Activated CD4-positive, alpha-beta memory T cell treated with anti-CD3 and anti-CD28 coated beads for 36 hours (primary cell): ENCODE measurements around the gene MUC5B. TPM values are rescaled to one million over a fixed set of nuclear protein-coding genes. Genes with fewer than 3 reads are reported as not detected.

ENCODE experiments used
- CTCF ChIA-PET: fragments of 350-600 bp; sonication (Branson Sonifier 250); formaldehyde crosslinking; loops from one replicate; lab custom pipeline; 2021; ENCODE audit warnings: antibody characterized with exemption, inconsistent platforms; lab: Charles Lee
- POLR2A ChIA-PET: fragments of 350-600 bp; sonication (Branson Sonifier 250); formaldehyde crosslinking; loops from one replicate; lab custom pipeline; 2021; ENCODE audit warnings: antibody characterized with exemption; lab: Charles Lee
- DNase-seq: peaks from one replicate; pipeline ENCODE4 v3.0.0-alpha.2; 2020
- H3K27ac Mint-ChIP-seq: one replicate; pipeline ENCODE4 v1.8.0; 2021; ENCODE audit warnings: mixed read lengths
- H3K27me3 Mint-ChIP-seq: one replicate; pipeline ENCODE4 v1.8.0; 2021; ENCODE audit warnings: mixed read lengths
- H3K36me3 Mint-ChIP-seq: one replicate; pipeline ENCODE4 v1.8.0; 2021; ENCODE audit warnings: mixed read lengths
- H3K4me1 Mint-ChIP-seq: one replicate; pipeline ENCODE4 v1.8.0; 2021; ENCODE audit warnings: low read depth, mixed read lengths
- H3K4me3 Mint-ChIP-seq: one replicate; pipeline ENCODE4 v1.8.0; 2021; ENCODE audit warnings: mild to moderate bottlenecking, mixed read lengths
- H3K9me3 Mint-ChIP-seq: one replicate; pipeline ENCODE4 v1.8.0; 2021; ENCODE audit warnings: mixed read lengths
- intact Hi-C: fragments of 100-400 bp; cut with micrococcal nuclease; formaldehyde crosslinking; loops from one replicate; pipeline ENCODE4 v1.15.1; 2023
- total RNA-seq, 2 experiments: library from RNA; stranded (reverse); gene quantifications; one replicate each; pipeline ENCODE4 v1.2.3, GENCODE V29; 2021

Gene MUC5B
- total RNA-seq, 2 experiments from 2014 or later, result not detected

DNA sequence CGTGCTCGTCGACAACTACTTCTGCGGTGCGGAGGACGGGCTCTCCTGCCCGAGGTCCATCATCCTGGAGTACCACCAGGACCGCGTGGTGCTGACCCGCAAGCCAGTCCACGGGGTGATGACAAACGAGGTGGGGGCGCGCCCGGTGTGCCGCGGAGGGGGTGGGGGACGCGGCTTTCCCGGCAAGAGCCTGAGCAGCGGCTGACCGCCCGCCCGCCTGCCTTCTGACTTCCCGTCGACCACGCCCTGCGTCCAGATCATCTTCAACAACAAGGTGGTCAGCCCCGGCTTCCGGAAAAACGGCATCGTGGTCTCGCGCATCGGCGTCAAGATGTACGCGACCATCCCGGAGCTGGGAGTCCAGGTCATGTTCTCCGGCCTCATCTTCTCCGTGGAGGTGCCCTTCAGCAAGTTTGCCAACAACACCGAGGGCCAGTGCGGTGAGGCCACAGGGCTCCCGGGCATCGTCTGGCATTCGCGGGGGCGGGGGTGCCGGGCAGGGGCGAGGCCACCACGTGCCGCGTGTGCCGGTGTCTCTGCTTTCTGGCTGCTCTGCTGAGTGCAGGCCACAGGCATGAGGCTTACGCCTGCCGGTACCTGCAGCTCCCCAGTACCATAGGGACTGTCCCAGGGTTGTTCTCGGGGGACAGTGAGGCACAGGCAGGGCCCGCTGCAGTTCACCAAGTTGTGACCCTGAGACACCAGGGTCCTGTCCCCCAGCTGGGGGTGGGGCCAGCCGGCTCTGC lies 28.5 kb upstream of the MUC5B start:
- ChIA-PET CTCF (no interaction called here), POLR2A (no interaction called here)
- no peak overlapping the region for H3K27ac Mint-ChIP-seq
- H3K36me3 Mint-ChIP-seq, result no peaks in the 10 kb centered on the region
- H3K9me3 Mint-ChIP-seq, result no peaks in the 10 kb centered on the region
- no peaks in the 10 kb centered on the region for H3K27me3 Mint-ChIP-seq
- intact Hi-C loops, result no loop called here
- no peak overlapping the region for H3K4me3 Mint-ChIP-seq
- no peaks in the 10 kb centered on the region for H3K4me1 Mint-ChIP-seq
- no peak for DNase-seq

DNA sequence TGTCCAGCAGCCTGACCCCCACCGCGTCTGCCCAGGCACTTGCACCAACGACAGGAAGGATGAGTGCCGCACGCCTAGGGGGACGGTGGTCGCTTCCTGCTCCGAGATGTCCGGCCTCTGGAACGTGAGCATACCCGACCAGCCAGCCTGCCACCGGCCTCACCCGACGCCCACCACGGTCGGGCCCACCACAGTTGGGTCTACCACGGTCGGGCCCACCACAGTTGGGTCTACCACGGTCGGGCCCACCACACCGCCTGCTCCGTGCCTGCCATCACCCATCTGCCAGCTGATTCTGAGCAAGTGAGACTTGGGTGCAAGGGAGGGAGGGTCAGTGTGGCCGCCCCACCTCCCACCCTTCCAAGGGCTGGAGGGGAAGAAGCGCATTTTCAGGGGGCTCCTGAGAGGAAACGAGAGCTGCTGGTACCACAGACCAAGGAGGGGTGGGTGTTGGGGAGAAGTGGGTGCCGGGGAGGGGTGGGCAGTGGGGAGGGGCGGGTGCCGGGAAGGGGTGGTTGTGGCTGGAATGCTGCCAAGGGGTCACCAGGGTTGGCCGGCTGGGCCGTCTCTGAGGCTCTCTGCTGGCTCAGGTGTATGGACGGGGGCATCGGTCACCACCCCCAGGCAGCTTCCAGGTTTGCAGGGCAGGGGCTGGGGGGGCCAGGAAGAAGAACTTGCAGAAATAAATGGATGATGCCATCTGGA lies 27.7 kb upstream of the MUC5B start:
- ChIA-PET CTCF (no interaction called here), POLR2A (no interaction called here)
- Mint-ChIP-seq H3K9me3 (no peaks in the 10 kb centered on the region), H3K27ac (no peak overlapping the region), H3K27me3 (no peaks in the 10 kb centered on the region), H3K4me3 (no peak overlapping the region), H3K36me3 (no peaks in the 10 kb centered on the region), H3K4me1 (no peaks in the 10 kb centered on the region)
- intact Hi-C loops, result no loop called here
- DNase-seq, result no peak

DNA sequence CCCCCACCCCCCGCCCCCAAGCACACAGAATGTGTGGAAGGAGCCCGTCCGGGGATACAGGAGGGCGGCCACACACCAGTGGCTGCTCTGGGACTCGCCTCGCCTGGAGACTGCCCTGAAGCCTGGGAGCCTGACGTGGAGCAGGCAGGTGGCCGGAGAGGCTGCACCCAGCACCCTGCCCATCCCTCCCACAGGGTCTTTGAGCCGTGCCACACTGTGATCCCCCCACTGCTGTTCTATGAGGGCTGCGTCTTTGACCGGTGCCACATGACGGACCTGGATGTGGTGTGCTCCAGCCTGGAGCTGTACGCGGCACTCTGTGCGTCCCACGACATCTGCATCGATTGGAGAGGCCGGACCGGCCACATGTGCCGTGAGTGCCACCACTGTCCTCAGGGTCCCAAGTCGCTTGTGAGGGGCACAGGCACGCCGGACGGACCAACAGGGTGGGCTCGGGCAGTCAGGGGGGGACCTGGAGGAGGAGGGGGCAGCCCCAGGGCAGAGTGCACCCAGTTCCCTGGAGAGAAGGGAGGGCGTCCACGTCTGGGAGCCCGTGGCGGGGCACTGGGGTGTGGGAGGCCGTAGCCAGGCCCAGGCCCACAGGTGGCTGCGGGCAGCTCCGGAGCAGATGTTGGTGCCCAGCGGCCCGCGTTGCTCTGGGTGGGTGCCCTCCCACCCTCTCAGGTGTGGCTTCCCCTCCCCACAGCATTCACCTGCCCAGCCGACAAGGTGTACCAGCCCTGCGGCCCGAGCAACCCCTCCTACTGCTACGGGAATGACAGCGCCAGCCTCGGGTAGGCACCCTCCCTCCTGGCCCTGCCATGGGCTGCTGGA lies 27.0 kb upstream of the MUC5B start:
- Mint-ChIP-seq H3K4me3 (no peak overlapping the region), H3K9me3 (no peaks in the 10 kb centered on the region), H3K4me1 (no peaks in the 10 kb centered on the region), H3K36me3 (no peaks in the 10 kb centered on the region), H3K27me3 (no peaks in the 10 kb centered on the region), H3K27ac (no peak overlapping the region)
- CTCF ChIA-PET, result no interaction called here
- DNase-seq, result no peak
- intact Hi-C loops, result no loop called here
- POLR2A ChIA-PET, result no interaction called here

DNA sequence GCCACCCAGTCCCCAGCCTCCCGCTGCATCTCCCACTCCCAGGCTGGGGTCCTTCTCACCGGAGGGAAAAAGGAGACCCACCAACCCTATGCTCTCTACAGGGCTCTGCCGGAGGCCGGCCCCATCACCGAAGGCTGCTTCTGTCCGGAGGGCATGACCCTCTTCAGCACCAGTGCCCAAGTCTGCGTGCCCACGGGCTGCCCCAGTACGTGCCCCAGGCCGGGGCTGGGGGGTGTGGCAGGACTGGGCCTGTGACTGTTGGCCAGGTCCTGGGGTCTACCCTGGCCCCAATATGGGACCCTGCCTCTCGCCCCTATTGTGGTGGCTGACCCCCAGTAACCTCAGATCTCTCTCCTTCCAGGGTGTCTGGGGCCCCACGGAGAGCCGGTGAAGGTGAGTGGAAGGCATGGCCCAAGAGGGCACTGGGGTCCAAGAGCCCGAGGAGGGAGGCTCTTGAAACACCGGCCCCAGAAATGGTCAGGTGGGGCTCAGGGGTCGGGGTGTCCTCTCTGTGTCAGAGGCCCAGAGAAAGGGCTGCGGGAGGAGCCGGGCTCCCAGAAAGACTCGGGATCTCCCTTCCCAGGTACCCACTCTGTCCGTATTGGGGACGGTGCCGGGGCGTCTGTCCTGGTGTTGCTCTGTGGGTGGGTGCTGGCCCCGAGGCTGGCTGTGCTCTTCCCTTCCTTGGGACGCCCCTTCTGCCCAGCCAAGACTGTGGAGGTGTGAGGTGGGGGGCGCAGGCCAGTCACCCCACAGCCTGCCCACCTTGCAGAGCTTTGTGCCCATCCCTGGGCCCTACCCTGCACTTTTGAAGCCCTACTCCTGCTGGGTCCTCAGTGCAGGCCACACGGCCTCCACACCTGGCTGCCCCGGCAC lies 26.1 kb upstream of the MUC5B start:
- intact Hi-C loops, result no loop called here
- no peaks in the 10 kb centered on the region for H3K9me3 Mint-ChIP-seq
- no peak overlapping the region for H3K4me3 Mint-ChIP-seq
- H3K4me1 Mint-ChIP-seq, result no peaks in the 10 kb centered on the region
- H3K27ac Mint-ChIP-seq, result no peak overlapping the region
- H3K36me3 Mint-ChIP-seq, result no peaks in the 10 kb centered on the region
- CTCF ChIA-PET, result no interaction called here
- no peaks in the 10 kb centered on the region for H3K27me3 Mint-ChIP-seq
- no peak for DNase-seq
- POLR2A ChIA-PET, result no interaction called here

DNA sequence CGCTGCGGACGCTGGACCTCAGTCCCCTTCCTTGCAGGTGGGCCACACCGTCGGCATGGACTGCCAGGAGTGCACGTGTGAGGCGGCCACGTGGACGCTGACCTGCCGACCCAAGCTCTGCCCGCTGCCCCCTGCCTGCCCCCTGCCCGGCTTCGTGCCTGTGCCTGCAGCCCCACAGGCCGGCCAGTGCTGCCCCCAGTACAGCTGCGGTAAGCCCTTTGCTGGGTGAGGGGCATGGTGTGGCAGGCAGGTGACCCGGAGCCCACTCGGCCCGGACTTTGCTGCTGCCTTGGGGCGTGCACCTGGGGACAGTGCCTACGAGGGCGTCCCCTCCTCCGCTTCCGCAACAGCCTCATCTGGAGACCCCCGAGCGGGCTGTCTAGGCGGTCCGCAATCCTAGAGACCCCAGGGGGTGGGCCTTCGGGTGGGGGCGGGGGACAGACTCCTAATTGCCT lies 25.4 kb upstream of the MUC5B start:
- Mint-ChIP-seq H3K4me1 (no peaks in the 10 kb centered on the region), H3K4me3 (no peak overlapping the region), H3K27me3 (no peaks in the 10 kb centered on the region), H3K27ac (no peak overlapping the region), H3K9me3 (no peaks in the 10 kb centered on the region), H3K36me3 (no peaks in the 10 kb centered on the region)
- DNase-seq, result no peak
- intact Hi-C loops, result no loop called here
- ChIA-PET POLR2A (no interaction called here), CTCF (no interaction called here)

DNA sequence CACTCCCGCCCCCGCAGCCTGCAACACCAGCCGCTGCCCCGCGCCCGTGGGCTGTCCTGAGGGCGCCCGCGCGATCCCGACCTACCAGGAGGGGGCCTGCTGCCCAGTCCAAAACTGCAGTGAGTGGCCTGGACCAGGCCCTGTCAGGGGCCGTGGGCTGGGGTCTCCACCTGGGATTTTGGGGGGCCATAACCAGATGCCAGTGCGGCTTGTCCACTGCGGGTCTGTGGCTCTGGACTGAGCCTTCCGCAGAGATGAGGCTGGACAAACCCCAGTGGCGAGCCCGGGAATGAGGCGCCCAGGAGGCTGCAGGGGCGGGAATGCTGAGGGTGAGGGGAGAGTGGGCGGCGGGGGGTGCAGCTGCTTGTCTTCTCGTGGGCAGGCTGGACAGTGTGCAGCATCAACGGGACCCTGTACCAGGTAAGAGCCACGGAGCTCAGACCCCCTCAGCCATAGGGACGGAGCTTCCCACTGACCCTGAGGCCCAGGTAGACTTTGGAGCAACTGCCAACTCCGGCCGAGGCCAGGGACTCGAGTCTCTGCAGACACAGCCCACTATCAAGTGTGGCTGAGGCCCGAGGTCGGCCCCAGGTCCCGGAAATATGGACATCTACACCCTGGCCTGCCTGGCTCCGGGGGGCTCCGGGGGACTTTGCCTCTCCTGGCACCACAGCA lies 24.8 kb upstream of the MUC5B start:
- Mint-ChIP-seq H3K4me3 (no peak overlapping the region), H3K36me3 (no peaks in the 10 kb centered on the region), H3K4me1 (no peaks in the 10 kb centered on the region), H3K9me3 (no peaks in the 10 kb centered on the region), H3K27ac (no peak overlapping the region), H3K27me3 (no peaks in the 10 kb centered on the region)
- ChIA-PET POLR2A (no interaction called here), CTCF (no interaction called here)
- no peak for DNase-seq
- intact Hi-C loops, result no loop called here

DNA sequence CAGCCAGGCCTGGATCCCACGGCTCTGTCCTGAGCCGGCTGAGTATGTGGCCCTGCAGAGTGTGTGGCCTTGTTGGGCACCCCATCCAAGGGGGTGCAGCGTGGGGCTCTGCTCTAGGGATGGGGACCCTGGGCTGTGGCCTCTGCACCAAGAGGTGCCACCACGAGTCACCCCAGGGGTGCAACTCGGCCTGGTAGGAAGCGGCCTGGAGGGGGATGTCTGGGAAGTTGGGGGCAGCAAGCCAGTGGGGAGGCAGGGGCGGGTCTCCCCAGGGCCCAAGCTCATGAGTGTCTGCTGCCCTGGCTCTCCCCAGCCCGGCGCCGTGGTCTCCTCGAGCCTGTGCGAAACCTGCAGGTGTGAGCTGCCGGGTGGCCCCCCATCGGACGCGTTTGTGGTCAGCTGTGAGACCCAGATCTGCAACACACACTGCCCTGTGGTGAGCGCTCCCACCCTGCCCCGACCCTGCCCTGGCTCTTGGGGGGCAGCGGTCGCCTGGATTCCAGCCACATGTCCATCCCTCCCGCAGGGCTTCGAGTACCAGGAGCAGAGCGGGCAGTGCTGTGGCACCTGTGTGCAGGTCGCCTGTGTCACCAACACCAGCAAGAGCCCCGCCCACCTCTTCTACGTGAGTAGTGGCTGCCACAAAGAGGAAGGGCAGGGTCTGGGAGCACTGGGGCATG lies 24.2 kb upstream of the MUC5B start:
- H3K4me1 Mint-ChIP-seq, result no peaks in the 10 kb centered on the region
- no peaks in the 10 kb centered on the region for H3K36me3 Mint-ChIP-seq
- H3K4me3 Mint-ChIP-seq, result no peak overlapping the region
- no peaks in the 10 kb centered on the region for H3K9me3 Mint-ChIP-seq
- ChIA-PET CTCF (no interaction called here), POLR2A (no interaction called here)
- no peaks in the 10 kb centered on the region for H3K27me3 Mint-ChIP-seq
- intact Hi-C loops, result no loop called here
- H3K27ac Mint-ChIP-seq, result no peak overlapping the region
- DNase-seq, result no peak

DNA sequence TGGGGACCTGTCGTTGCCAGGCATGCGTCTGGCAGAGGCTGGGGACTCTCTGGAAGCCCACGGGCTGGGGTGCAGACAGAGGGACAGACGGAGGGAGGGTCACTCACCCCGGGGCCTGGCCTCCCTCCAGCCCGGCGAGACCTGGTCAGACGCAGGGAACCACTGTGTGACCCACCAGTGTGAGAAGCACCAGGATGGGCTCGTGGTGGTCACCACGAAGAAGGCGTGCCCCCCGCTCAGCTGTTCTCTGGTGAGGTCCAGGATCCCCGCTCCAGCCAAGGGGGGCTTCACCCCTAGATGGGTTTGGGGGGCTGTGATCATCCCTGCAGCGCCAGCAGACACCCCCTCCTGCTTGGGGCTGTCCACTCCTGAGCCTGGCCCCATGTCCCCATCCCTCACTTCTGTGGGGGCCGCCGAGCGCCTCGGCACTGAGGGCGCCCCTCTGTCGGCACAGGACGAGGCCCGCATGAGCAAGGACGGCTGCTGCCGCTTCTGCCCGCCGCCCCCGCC lies 23.6 kb upstream of the MUC5B start:
- Mint-ChIP-seq H3K4me1 (no peaks in the 10 kb centered on the region), H3K4me3 (no peak overlapping the region), H3K36me3 (no peaks in the 10 kb centered on the region), H3K27ac (no peak overlapping the region), H3K27me3 (no peaks in the 10 kb centered on the region), H3K9me3 (no peaks in the 10 kb centered on the region)
- ChIA-PET POLR2A (no interaction called here), CTCF (no interaction called here)
- DNase-seq, result no peak
- intact Hi-C loops, result no loop called here

DNA sequence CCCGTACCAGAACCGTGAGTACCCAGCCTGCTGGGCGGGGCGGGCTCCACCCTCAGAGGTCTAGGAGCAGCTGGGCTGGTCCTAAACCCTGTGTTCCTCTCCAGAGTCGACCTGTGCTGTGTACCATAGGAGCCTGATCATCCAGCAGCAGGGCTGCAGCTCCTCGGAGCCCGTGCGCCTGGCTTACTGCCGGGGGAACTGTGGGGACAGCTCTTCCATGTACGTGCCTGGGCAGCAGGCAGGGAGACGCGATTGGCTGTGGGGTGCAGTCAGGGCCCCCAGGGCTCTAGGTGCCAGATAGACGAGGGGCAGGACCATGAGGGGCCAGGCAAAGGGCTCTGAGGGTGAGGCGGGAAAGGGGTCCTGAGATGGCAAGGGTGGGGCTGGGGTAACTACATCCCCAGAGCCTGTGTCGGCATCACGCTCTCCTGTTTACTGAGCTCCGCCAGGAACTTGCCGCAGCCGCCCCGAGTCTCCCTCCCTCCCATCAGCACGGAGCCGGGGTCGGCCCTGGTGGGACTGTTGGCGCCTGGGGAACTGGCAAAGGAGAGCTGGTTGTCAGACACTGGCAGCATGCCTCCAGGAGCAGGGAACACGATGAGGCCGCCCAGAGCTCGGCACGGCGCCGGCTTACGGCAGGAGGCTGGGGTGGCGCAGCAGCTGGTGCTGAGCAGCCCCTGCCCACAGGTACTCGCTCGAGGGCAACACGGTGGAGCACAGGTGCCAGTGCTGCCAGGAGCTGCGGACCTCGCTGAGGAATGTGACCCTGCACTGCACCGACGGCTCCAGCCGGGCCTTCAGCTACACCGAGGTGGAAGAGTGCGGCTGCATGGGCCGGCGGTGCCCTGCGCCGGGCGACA lies 22.9 kb upstream of the MUC5B start:
- Mint-ChIP-seq H3K4me1 (no peaks in the 10 kb centered on the region), H3K9me3 (no peaks in the 10 kb centered on the region), H3K36me3 (no peaks in the 10 kb centered on the region), H3K4me3 (no peak overlapping the region), H3K27ac (no peak overlapping the region), H3K27me3 (no peaks in the 10 kb centered on the region)
- no peak for DNase-seq
- CTCF ChIA-PET, result interaction anchor here (1.0 kb wide), 1 partner anchor 316 kb away, joined by 3 read pairs; no protein-coding TSS in a partner anchor
- intact Hi-C loops, result loop anchor here (5.0 to 10.0 kb wide), 2 partner anchors 185 to 372 kb away; partner anchors contain the start of genes BRSK2 and DUSP8
- POLR2A ChIA-PET, result interaction anchor here (0.6 kb wide), 1 partner anchor 183 kb away, joined by 3 read pairs; no protein-coding TSS in a partner anchor

DNA sequence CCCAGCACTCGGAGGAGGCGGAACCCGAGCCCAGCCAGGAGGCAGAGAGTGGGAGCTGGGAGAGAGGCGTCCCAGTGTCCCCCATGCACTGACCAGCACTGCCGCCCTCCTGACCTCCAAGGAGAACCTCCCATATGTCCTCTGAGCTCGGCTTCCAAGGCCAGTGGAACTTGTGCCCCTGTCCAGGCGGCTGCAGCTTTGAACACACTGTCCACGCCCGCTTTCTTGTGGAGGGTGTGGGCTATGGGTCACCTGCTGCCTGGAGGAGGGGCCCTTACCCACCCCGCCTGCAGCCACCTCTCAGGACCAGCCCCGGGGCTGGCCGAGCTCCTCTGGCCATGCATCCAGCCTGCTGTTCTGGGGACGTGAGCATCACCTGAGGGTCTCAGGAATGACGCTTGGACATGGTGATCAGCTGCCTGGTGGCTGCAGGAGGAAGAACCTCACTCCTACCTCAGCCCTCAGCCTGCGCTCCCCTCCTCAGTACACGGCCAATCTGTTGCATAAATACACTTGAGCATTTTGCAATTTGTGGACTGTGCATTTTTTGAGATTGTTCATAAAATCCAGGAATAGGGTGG lies 22.2 kb upstream of the MUC5B start:
- intact Hi-C loops, result loop anchor here (5.0 to 10.0 kb wide), 2 partner anchors 184 to 372 kb away; partner anchors contain the start of genes BRSK2 and DUSP8
- no peaks in the 10 kb centered on the region for H3K9me3 Mint-ChIP-seq
- ChIA-PET POLR2A (interaction anchor here (0.6 kb wide), 1 partner anchor 182 kb away, joined by 3 read pairs; no protein-coding TSS in a partner anchor), CTCF (interaction anchor here (1.0 kb wide), 1 partner anchor 315 kb away, joined by 3 read pairs; no protein-coding TSS in a partner anchor)
- H3K36me3 Mint-ChIP-seq, result no peaks in the 10 kb centered on the region
- no peaks in the 10 kb centered on the region for H3K4me1 Mint-ChIP-seq
- H3K27me3 Mint-ChIP-seq, result no peaks in the 10 kb centered on the region
- no peak overlapping the region for H3K27ac Mint-ChIP-seq
- no peak for DNase-seq
- no peak overlapping the region for H3K4me3 Mint-ChIP-seq
